Measurements from ENCODE around the gene C3orf20.

The C3orf20 gene

GRCh38 chr3:14772533-14773138 is 97.7 kb downstream of the C3orf20 start:
- H3K4me3 ChIP-seq (ENCODE audit: low read depth, low read length), result no peak overlapping the region
- no peak for DNase-seq (ENCODE audit: low read depth)
- no peak for TF ChIP-seq CTCF (IDR thresholded peaks at IDR 0.05; ENCODE audit: low read depth, low read length, missing control alignments)
- in situ Hi-C loops (cut with HindIII; ENCODE audit: low sequenced_read_pairs), result no loop called here

GRCh38 chr3:14773281-14773680 is 98.3 kb downstream of the C3orf20 start:
- DNase-seq (ENCODE audit: low read depth), result no peak
- in situ Hi-C loops (cut with HindIII; ENCODE audit: low sequenced_read_pairs), result no loop called here
- H3K4me3 ChIP-seq (ENCODE audit: low read depth, low read length), result no peak overlapping the region
- no peak for TF ChIP-seq CTCF (IDR thresholded peaks at IDR 0.05; ENCODE audit: low read depth, low read length, missing control alignments)

- no peak for TF ChIP-seq CTCF (IDR thresholded peaks at IDR 0.05; ENCODE audit: low read depth, low read length, missing control alignments)
- H3K4me3 ChIP-seq (ENCODE audit: low read depth, low read length), result no peak overlapping the region
- DNase-seq (ENCODE audit: low read depth), result no peak
- in situ Hi-C loops (cut with HindIII; ENCODE audit: low sequenced_read_pairs), result no loop called here
Observed at GRCh38 chr3:14773691-14774128, 98.8 kb downstream of the C3orf20 start.

GRCh38 chr3:14774431-14774830 is 99.5 kb downstream of the C3orf20 start:
- DNase-seq (ENCODE audit: low read depth), result no peak
- in situ Hi-C loops (cut with HindIII; ENCODE audit: low sequenced_read_pairs), result no loop called here
- H3K4me3 ChIP-seq (ENCODE audit: low read depth, low read length), result no peak overlapping the region
- TF ChIP-seq CTCF (IDR thresholded peaks at IDR 0.05; ENCODE audit: low read depth, low read length, missing control alignments), result no peak

GRCh38 chr3:14775011-14775410 is 100.1 kb downstream of the C3orf20 start:
- H3K4me3 ChIP-seq (ENCODE audit: low read depth, low read length), result no peak overlapping the region
- DNase-seq (ENCODE audit: low read depth), result no peak
- in situ Hi-C loops (cut with HindIII; ENCODE audit: low sequenced_read_pairs), result no loop called here
- no peak for TF ChIP-seq CTCF (IDR thresholded peaks at IDR 0.05; ENCODE audit: low read depth, low read length, missing control alignments)

- TF ChIP-seq CTCF (IDR thresholded peaks at IDR 0.05; ENCODE audit: low read depth, low read length, missing control alignments), result no peak
- in situ Hi-C loops (cut with HindIII; ENCODE audit: low sequenced_read_pairs), result no loop called here
- H3K4me3 ChIP-seq (ENCODE audit: low read depth, low read length), result no peak overlapping the region
- DNase-seq (ENCODE audit: low read depth), result no peak
Observed at GRCh38 chr3:14775563-14775962, 100.6 kb downstream of the C3orf20 start.

Data from astrocyte of the cerebellum (primary cell).